ENCODE results near the gene GJC1. TPM values are rescaled to one million over a fixed set of nuclear protein-coding genes. Genes with fewer than 3 reads are reported as not detected.

GJC1 gene
- total and polyA plus RNA-seq, 2 of the 8 experiments (the other 6 are each of a cell fraction or from before 2014, with no cell fraction given): 29.1 to 154 TPM

GRCh38 chr17:44749980-44750318, 80.1 kb downstream of the GJC1 start (continued):
- TF ChIP-seq, protein P1, sequence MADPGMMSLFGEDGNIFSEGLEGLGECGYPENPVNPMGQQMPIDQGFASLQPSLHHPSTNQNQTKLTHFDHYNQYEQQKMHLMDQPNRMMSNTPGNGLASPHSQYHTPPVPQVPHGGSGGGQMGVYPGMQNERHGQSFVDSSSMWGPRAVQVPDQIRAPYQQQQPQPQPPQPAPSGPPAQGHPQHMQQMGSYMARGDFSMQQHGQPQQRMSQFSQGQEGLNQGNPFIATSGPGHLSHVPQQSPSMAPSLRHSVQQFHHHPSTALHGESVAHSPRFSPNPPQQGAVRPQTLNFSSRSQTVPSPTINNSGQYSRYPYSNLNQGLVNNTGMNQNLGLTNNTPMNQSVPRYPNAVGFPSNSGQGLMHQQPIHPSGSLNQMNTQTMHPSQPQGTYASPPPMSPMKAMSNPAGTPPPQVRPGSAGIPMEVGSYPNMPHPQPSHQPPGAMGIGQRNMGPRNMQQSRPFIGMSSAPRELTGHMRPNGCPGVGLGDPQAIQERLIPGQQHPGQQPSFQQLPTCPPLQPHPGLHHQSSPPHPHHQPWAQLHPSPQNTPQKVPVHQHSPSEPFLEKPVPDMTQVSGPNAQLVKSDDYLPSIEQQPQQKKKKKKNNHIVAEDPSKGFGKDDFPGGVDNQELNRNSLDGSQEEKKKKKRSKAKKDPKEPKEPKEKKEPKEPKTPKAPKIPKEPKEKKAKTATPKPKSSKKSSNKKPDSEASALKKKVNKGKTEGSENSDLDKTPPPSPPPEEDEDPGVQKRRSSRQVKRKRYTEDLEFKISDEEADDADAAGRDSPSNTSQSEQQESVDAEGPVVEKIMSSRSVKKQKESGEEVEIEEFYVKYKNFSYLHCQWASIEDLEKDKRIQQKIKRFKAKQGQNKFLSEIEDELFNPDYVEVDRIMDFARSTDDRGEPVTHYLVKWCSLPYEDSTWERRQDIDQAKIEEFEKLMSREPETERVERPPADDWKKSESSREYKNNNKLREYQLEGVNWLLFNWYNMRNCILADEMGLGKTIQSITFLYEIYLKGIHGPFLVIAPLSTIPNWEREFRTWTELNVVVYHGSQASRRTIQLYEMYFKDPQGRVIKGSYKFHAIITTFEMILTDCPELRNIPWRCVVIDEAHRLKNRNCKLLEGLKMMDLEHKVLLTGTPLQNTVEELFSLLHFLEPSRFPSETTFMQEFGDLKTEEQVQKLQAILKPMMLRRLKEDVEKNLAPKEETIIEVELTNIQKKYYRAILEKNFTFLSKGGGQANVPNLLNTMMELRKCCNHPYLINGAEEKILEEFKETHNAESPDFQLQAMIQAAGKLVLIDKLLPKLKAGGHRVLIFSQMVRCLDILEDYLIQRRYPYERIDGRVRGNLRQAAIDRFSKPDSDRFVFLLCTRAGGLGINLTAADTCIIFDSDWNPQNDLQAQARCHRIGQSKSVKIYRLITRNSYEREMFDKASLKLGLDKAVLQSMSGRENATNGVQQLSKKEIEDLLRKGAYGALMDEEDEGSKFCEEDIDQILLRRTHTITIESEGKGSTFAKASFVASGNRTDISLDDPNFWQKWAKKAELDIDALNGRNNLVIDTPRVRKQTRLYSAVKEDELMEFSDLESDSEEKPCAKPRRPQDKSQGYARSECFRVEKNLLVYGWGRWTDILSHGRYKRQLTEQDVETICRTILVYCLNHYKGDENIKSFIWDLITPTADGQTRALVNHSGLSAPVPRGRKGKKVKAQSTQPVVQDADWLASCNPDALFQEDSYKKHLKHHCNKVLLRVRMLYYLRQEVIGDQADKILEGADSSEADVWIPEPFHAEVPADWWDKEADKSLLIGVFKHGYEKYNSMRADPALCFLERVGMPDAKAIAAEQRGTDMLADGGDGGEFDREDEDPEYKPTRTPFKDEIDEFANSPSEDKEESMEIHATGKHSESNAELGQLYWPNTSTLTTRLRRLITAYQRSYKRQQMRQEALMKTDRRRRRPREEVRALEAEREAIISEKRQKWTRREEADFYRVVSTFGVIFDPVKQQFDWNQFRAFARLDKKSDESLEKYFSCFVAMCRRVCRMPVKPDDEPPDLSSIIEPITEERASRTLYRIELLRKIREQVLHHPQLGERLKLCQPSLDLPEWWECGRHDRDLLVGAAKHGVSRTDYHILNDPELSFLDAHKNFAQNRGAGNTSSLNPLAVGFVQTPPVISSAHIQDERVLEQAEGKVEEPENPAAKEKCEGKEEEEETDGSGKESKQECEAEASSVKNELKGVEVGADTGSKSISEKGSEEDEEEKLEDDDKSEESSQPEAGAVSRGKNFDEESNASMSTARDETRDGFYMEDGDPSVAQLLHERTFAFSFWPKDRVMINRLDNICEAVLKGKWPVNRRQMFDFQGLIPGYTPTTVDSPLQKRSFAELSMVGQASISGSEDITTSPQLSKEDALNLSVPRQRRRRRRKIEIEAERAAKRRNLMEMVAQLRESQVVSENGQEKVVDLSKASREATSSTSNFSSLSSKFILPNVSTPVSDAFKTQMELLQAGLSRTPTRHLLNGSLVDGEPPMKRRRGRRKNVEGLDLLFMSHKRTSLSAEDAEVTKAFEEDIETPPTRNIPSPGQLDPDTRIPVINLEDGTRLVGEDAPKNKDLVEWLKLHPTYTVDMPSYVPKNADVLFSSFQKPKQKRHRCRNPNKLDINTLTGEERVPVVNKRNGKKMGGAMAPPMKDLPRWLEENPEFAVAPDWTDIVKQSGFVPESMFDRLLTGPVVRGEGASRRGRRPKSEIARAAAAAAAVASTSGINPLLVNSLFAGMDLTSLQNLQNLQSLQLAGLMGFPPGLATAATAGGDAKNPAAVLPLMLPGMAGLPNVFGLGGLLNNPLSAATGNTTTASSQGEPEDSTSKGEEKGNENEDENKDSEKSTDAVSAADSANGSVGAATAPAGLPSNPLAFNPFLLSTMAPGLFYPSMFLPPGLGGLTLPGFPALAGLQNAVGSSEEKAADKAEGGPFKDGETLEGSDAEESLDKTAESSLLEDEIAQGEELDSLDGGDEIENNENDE (IDR thresholded peaks at IDR 0.05; ENCODE audit: insufficient replicate concordance, low read length): no peak
- TF ChIP-seq PHF8 (conservative IDR thresholded peaks at IDR 0.05; ENCODE audit: low read depth, low read length) (no peak), HDAC6 (IDR thresholded peaks at IDR 0.05; ENCODE audit: low read depth, low read length) (no peak), CTBP2 (IDR thresholded peaks at IDR 0.05; ENCODE audit: borderline replicate concordance, insufficient read depth, insufficient read length, low read length) (no peak), USF2 (IDR thresholded peaks at IDR 0.05; ENCODE audit: low read length) (no peak), E2F6 (IDR thresholded peaks at IDR 0.05) (no peak), BRCA1 (IDR thresholded peaks at IDR 0.05; ENCODE audit: low read depth, low read length) (no peak)
- TF ChIP-seq, protein P2, sequence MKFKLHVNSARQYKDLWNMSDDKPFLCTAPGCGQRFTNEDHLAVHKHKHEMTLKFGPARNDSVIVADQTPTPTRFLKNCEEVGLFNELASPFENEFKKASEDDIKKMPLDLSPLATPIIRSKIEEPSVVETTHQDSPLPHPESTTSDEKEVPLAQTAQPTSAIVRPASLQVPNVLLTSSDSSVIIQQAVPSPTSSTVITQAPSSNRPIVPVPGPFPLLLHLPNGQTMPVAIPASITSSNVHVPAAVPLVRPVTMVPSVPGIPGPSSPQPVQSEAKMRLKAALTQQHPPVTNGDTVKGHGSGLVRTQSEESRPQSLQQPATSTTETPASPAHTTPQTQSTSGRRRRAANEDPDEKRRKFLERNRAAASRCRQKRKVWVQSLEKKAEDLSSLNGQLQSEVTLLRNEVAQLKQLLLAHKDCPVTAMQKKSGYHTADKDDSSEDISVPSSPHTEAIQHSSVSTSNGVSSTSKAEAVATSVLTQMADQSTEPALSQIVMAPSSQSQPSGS (IDR thresholded peaks at IDR 0.05; ENCODE audit: low read length): no peak

Data from H1 (cell line).